GM12892 (cell line): Measurements from ENCODE around the gene HGF.

Source experiments
- POLR2A ChIP-seq: IDR thresholded peaks from 2 replicates; pipeline ENCODE4 v1.6.1; 2011; ENCODE audit warnings: low read depth, low read length, control low read depth
- POLR2AphosphoS5 ChIP-seq: IDR thresholded peaks from 2 replicates; pipeline ENCODE4 v1.6.1; 2011; ENCODE audit warnings: low read depth, low read length, control low read depth
- TAF1 ChIP-seq: IDR thresholded peaks from 2 replicates; pipeline ENCODE4 v1.6.1; 2011; ENCODE audit warnings: low read depth, mild to moderate bottlenecking, control low read depth, low read length, borderline replicate concordance

DNA sequence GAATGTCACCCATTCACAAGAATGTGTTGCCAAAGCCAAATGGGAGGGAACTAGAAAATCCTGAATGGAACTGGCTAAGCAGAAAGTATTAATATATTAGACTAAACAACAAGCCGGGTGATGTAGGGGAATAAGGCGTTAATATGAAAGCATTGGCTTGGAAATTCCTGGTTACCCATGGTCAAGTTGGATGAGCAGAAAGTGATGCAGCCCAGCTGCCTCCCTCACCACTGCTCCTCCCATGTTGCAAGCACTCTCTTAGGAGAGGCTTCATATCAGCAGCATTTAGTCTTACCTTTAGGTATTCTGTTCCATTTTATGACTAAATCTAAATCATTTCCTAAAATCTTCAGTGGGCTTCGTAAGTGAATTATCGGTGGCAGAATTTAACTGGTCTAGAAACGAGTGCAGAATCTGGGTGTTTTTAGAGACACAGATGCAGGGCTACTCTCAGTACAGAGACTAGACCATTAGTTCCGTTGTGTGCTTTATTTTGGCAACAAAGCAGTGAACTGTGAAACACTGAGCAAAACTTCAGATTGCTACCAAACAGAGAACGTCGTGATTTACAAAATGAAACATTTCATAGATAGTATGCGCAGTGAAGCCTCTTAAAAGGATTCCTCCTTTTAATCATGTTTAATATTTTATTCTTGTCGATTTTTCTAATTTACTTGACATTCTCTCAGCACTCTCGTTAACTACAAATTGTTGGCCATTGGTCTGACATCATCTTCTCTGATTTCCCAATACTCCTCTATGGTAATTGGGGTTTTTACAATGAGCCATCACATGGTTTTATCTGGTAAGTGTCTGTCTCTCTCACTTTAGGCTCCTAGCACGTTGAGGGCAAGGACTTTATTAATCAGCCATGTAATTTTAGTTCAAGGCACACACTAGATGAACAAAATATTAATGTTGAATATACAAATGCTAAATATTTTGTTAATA lies 22.0 kb upstream of the HGF start:
- TF ChIP-seq POLR2AphosphoS5 (no peak), POLR2A (no peak), TAF1 (no peak)
